ENCODE data around the gene DYSF.

Gene DYSF

GRCh38 chr2:71679491-71679890, 226.1 kb downstream of the DYSF start:
- H3K27me3 ChIP-seq (ENCODE audit: low read depth): peaks cover 30% of the 10 kb centered on the region
- H3K4me1 ChIP-seq: no peaks in the 10 kb centered on the region
- H3K9me3 ChIP-seq: no peaks in the 10 kb centered on the region
- no peaks in the 10 kb centered on the region for H3K36me3 ChIP-seq (replicated peaks)
- in situ Hi-C loops (cut with MboI; ENCODE audit: low sequenced_read_pairs): no loop called here
- no peak for DNase-seq (ENCODE audit: low spot score in 2 of 2)
- no peak overlapping the region for H3K4me3 ChIP-seq

GRCh38 chr2:71680925-71681324, 227.6 kb downstream of the DYSF start:
- H3K36me3 ChIP-seq (replicated peaks): no peaks in the 10 kb centered on the region
- H3K27me3 ChIP-seq (ENCODE audit: low read depth): peaks cover 30% of the 10 kb centered on the region
- in situ Hi-C loops (cut with MboI; ENCODE audit: low sequenced_read_pairs): no loop called here
- H3K9me3 ChIP-seq: no peaks in the 10 kb centered on the region
- no peaks in the 10 kb centered on the region for H3K4me1 ChIP-seq
- H3K4me3 ChIP-seq: no peak overlapping the region
- DNase-seq (ENCODE audit: low spot score in 2 of 2): no peak

GRCh38 chr2:71681626-71682025, 228.3 kb downstream of the DYSF start:
- Histone ChIP-seq H3K4me1 (no peaks in the 10 kb centered on the region), H3K27me3 (ENCODE audit: low read depth) (peaks cover 30% of the 10 kb centered on the region), H3K4me3 (no peak overlapping the region), H3K9me3 (no peaks in the 10 kb centered on the region), H3K36me3 (replicated peaks) (no peaks in the 10 kb centered on the region)
- no peak for DNase-seq (ENCODE audit: low spot score in 2 of 2)
- in situ Hi-C loops (cut with MboI; ENCODE audit: low sequenced_read_pairs): no loop called here

GRCh38 chr2:71682341-71682740, 229.0 kb downstream of the DYSF start:
- DNase-seq (ENCODE audit: low spot score in 2 of 2): no peak
- in situ Hi-C loops (cut with MboI; ENCODE audit: low sequenced_read_pairs): no loop called here
- H3K27me3 ChIP-seq (ENCODE audit: low read depth): peaks cover 24% of the 10 kb centered on the region
- no peak overlapping the region for H3K4me3 ChIP-seq
- H3K4me1 ChIP-seq: no peaks in the 10 kb centered on the region
- H3K36me3 ChIP-seq (replicated peaks): no peaks in the 10 kb centered on the region
- no peaks in the 10 kb centered on the region for H3K9me3 ChIP-seq

- H3K36me3 ChIP-seq (replicated peaks): no peaks in the 10 kb centered on the region
- no peak overlapping the region for H3K4me3 ChIP-seq
- DNase-seq (ENCODE audit: low spot score in 2 of 2): no peak
- no peaks in the 10 kb centered on the region for H3K4me1 ChIP-seq
- no peaks in the 10 kb centered on the region for H3K9me3 ChIP-seq
- in situ Hi-C loops (cut with MboI; ENCODE audit: low sequenced_read_pairs): no loop called here
- H3K27me3 ChIP-seq (ENCODE audit: low read depth): peaks cover 21% of the 10 kb centered on the region
These were observed 229.7 kb downstream of the DYSF start for GRCh38 chr2:71683070-71683469.

GRCh38 chr2:71683666-71684065, 230.3 kb downstream of the DYSF start:
- DNase-seq (ENCODE audit: low spot score in 2 of 2): no peak
- in situ Hi-C loops (cut with MboI; ENCODE audit: low sequenced_read_pairs): no loop called here
- no peaks in the 10 kb centered on the region for H3K9me3 ChIP-seq
- H3K27me3 ChIP-seq (ENCODE audit: low read depth): peaks cover 16% of the 10 kb centered on the region
- H3K4me3 ChIP-seq: no peak overlapping the region
- H3K36me3 ChIP-seq (replicated peaks): no peaks in the 10 kb centered on the region
- H3K4me1 ChIP-seq: no peaks in the 10 kb centered on the region

- Histone ChIP-seq H3K36me3 (replicated peaks) (no peaks in the 10 kb centered on the region), H3K27me3 (ENCODE audit: low read depth) (peaks cover 12% of the 10 kb centered on the region), H3K4me3 (no peak overlapping the region), H3K9me3 (no peaks in the 10 kb centered on the region), H3K4me1 (no peaks in the 10 kb centered on the region)
- in situ Hi-C loops (cut with MboI; ENCODE audit: low sequenced_read_pairs): no loop called here
- DNase-seq (ENCODE audit: low spot score in 2 of 2): no peak
These were observed 231.1 kb downstream of the DYSF start for GRCh38 chr2:71684226-71685072.

GRCh38 chr2:71685073-71685848, 231.9 kb downstream of the DYSF start:
- no peaks in the 10 kb centered on the region for H3K36me3 ChIP-seq (replicated peaks)
- no peaks in the 10 kb centered on the region for H3K4me1 ChIP-seq
- H3K27me3 ChIP-seq (ENCODE audit: low read depth): peaks cover 6% of the 10 kb centered on the region
- H3K4me3 ChIP-seq: no peak overlapping the region
- in situ Hi-C loops (cut with MboI; ENCODE audit: low sequenced_read_pairs): no loop called here
- no peaks in the 10 kb centered on the region for H3K9me3 ChIP-seq
- no peak for DNase-seq (ENCODE audit: low spot score in 2 of 2)

GRCh38 chr2:71685941-71686611, 232.7 kb downstream of the DYSF start:
- Histone ChIP-seq H3K9me3 (no peaks in the 10 kb centered on the region), H3K4me3 (no peak overlapping the region), H3K4me1 (no peaks in the 10 kb centered on the region), H3K36me3 (replicated peaks) (no peaks in the 10 kb centered on the region), H3K27me3 (ENCODE audit: low read depth) (no peaks in the 10 kb centered on the region)
- in situ Hi-C loops (cut with MboI; ENCODE audit: low sequenced_read_pairs): no loop called here
- no peak for DNase-seq (ENCODE audit: low spot score in 2 of 2)

GRCh38 chr2:71686781-71687180, 233.4 kb downstream of the DYSF start:
- no peaks in the 10 kb centered on the region for H3K27me3 ChIP-seq (ENCODE audit: low read depth)
- no peak for DNase-seq (ENCODE audit: low spot score in 2 of 2)
- no peak overlapping the region for H3K4me3 ChIP-seq
- no peaks in the 10 kb centered on the region for H3K9me3 ChIP-seq
- in situ Hi-C loops (cut with MboI; ENCODE audit: low sequenced_read_pairs): no loop called here
- H3K36me3 ChIP-seq (replicated peaks): no peaks in the 10 kb centered on the region
- no peaks in the 10 kb centered on the region for H3K4me1 ChIP-seq

GRCh38 chr2:71687412-71687811, 234.1 kb downstream of the DYSF start:
- H3K4me3 ChIP-seq: no peak overlapping the region
- in situ Hi-C loops (cut with MboI; ENCODE audit: low sequenced_read_pairs): no loop called here
- H3K4me1 ChIP-seq: no peaks in the 10 kb centered on the region
- H3K36me3 ChIP-seq (replicated peaks): no peaks in the 10 kb centered on the region
- H3K9me3 ChIP-seq: no peaks in the 10 kb centered on the region
- no peak for DNase-seq (ENCODE audit: low spot score in 2 of 2)
- H3K27me3 ChIP-seq (ENCODE audit: low read depth): no peaks in the 10 kb centered on the region

- no peaks in the 10 kb centered on the region for H3K36me3 ChIP-seq (replicated peaks)
- in situ Hi-C loops (cut with MboI; ENCODE audit: low sequenced_read_pairs): no loop called here
- DNase-seq (ENCODE audit: low spot score in 2 of 2): no peak
These were observed 235.2 kb downstream of the DYSF start for GRCh38 chr2:71688530-71688929.

GRCh38 chr2:71689393-71689792, 236.0 kb downstream of the DYSF start:
- Histone ChIP-seq H3K9me3 (no peaks in the 10 kb centered on the region), H3K27me3 (ENCODE audit: low read depth) (no peaks in the 10 kb centered on the region), H3K36me3 (replicated peaks) (no peaks in the 10 kb centered on the region), H3K4me3 (no peak overlapping the region), H3K4me1 (no peaks in the 10 kb centered on the region)
- in situ Hi-C loops (cut with MboI; ENCODE audit: low sequenced_read_pairs): no loop called here
- no peak for DNase-seq (ENCODE audit: low spot score in 2 of 2)

More at GRCh38 chr2:71688530-71688929, 235.2 kb downstream of the DYSF start:
- no peak overlapping the region for H3K4me3 ChIP-seq
- no peaks in the 10 kb centered on the region for H3K4me1 ChIP-seq
- H3K9me3 ChIP-seq: no peaks in the 10 kb centered on the region
- H3K27me3 ChIP-seq (ENCODE audit: low read depth): no peaks in the 10 kb centered on the region

Measured in HAP-1 (cell line).